ENCODE results near the gene WDR83. TPM values are rescaled to one million over a fixed set of nuclear protein-coding genes. Genes with fewer than 3 reads are reported as not detected.

The WDR83 gene
- total and polyA plus RNA-seq, 2 donors = 5.1 to 17.5 TPM

GRCh38 chr19:12722566-12723380 lies 56.2 kb downstream of the WDR83 start:
- peaks cover 1% of the 10 kb centered on the region for H3K4me1 ChIP-seq (ENCODE audit: insufficient read depth)
- peak overlapping the region; percentile 90 for H3K4me3 ChIP-seq (ENCODE audit: low read depth, low read length)
- peak; percentile 95 for DNase-seq (ENCODE audit: extremely low spot score)
- 1% methylated on average over 32 of the region's 32 CpGs for WGBS
- no peak overlapping the region for H3K27ac ChIP-seq (ENCODE audit: low read depth)
- H3K36me3 ChIP-seq (ENCODE audit: insufficient read depth) = no peaks in the 10 kb centered on the region

- H3K27ac ChIP-seq (ENCODE audit: low read depth) = no peak overlapping the region
- H3K4me3 ChIP-seq (ENCODE audit: low read depth, low read length) = peak overlapping the region; percentile 23
- H3K36me3 ChIP-seq (ENCODE audit: insufficient read depth) = no peaks in the 10 kb centered on the region
- WGBS = 2% methylated on average over 7 of the region's 7 CpGs
- H3K4me1 ChIP-seq (ENCODE audit: insufficient read depth) = peaks cover 1% of the 10 kb centered on the region
- DNase-seq (ENCODE audit: extremely low spot score) = no peak
Measured at GRCh38 chr19:12723381-12723640, 56.7 kb downstream of the WDR83 start.

GRCh38 chr19:12723641-12724426 lies 57.2 kb downstream of the WDR83 start, which contains the start of gene TNPO2:
TSS of gene TNPO2 (minus strand) at chr19:12723932. CDS start at chr19:12720977, 2,955 bp downstream.
- no peak for DNase-seq (ENCODE audit: extremely low spot score)
- WGBS = 3% methylated on average over 28 of the region's 28 CpGs

More at GRCh38 chr19:12723641-12724426, 57.2 kb downstream of the WDR83 start, which contains the start of gene TNPO2:
- Histone ChIP-seq H3K4me1 (ENCODE audit: insufficient read depth) (peaks cover 1% of the 10 kb centered on the region), H3K36me3 (ENCODE audit: insufficient read depth) (no peaks in the 10 kb centered on the region), H3K4me3 (ENCODE audit: low read depth, low read length) (peak within 1 kb of the TSS; percentile 23), H3K27ac (ENCODE audit: low read depth) (no peak within 1 kb of the TSS)

Small RNAs within 50 kb of the gene (small RNA-seq; reads per million reads assigned to genes)
- 136 reads per million, percentile 97 among the genes with 10 or more reads in this experiment for gene SNORD41

Other genes starting within 250 kb of the WDR83 start
- gene ZNF443, start 225.8 kb upstream of the WDR83 start, total RNA-seq = 12.8 TPM
- 2.7 TPM for gene ZNF443, start 225.8 kb upstream of the WDR83 start, polyA plus RNA-seq
- 16.1 TPM for gene ZNF709, start 182.0 kb upstream of the WDR83 start, total RNA-seq
- 1.1 TPM for gene ZNF709, start 182.0 kb upstream of the WDR83 start, polyA plus RNA-seq
- gene ZNF564, start 115.3 kb upstream of the WDR83 start, total RNA-seq = 25.0 TPM
- gene ZNF564, start 115.3 kb upstream of the WDR83 start, polyA plus RNA-seq = 6.6 TPM
- gene ZNF490, start 56.0 kb upstream of the WDR83 start, total RNA-seq = 9.0 TPM
- 1.0 TPM for gene ZNF490, start 56.0 kb upstream of the WDR83 start, polyA plus RNA-seq
- 38.3 TPM for gene ZNF791, start 55.9 kb upstream of the WDR83 start, total RNA-seq
- 12.0 TPM for gene ZNF791, start 55.9 kb upstream of the WDR83 start, polyA plus RNA-seq
- 31.1 TPM for gene MAN2B1, start 65 bp upstream of the WDR83 start, total RNA-seq
- gene MAN2B1, start 65 bp upstream of the WDR83 start, polyA plus RNA-seq = 60.0 TPM
- gene DHPS, start 15.1 kb downstream of the WDR83 start, total RNA-seq = 29.9 TPM
- gene DHPS, start 15.1 kb downstream of the WDR83 start, polyA plus RNA-seq = 99.0 TPM
- not detected for gene GNG14, start 21.2 kb downstream of the WDR83 start, total RNA-seq
- gene GNG14, start 21.2 kb downstream of the WDR83 start, polyA plus RNA-seq = not detected
- 2.6 TPM for gene FBXW9, start 29.8 kb downstream of the WDR83 start, total RNA-seq
- 8.9 TPM for gene FBXW9, start 29.8 kb downstream of the WDR83 start, polyA plus RNA-seq
- gene TNPO2, start 57.1 kb downstream of the WDR83 start, total RNA-seq = 35.4 TPM
- 50.7 TPM for gene TNPO2, start 57.1 kb downstream of the WDR83 start, polyA plus RNA-seq
- 59.5 TPM for gene TRIR, start 67.9 kb downstream of the WDR83 start, total RNA-seq
- 285 TPM for gene TRIR, start 67.9 kb downstream of the WDR83 start, polyA plus RNA-seq
- 22.7 TPM for gene GET3, start 70.7 kb downstream of the WDR83 start, total RNA-seq
- 84.4 TPM for gene GET3, start 70.7 kb downstream of the WDR83 start, polyA plus RNA-seq
- not detected for gene BEST2, start 85.0 kb downstream of the WDR83 start, total RNA-seq
- gene BEST2, start 85.0 kb downstream of the WDR83 start, polyA plus RNA-seq = not detected
- 30.2 TPM for gene HOOK2, start 108.7 kb downstream of the WDR83 start, total RNA-seq
- gene HOOK2, start 108.7 kb downstream of the WDR83 start, polyA plus RNA-seq = 28.4 TPM
- gene JUNB, start 124.7 kb downstream of the WDR83 start, total RNA-seq = 107 TPM
- 545 TPM for gene JUNB, start 124.7 kb downstream of the WDR83 start, polyA plus RNA-seq
- gene PRDX2, start 135.0 kb downstream of the WDR83 start, total RNA-seq = 74.2 TPM
- 245 TPM for gene PRDX2, start 135.0 kb downstream of the WDR83 start, polyA plus RNA-seq
- gene THSD8, start 135.3 kb downstream of the WDR83 start, total RNA-seq = not detected
- not detected for gene THSD8, start 135.3 kb downstream of the WDR83 start, polyA plus RNA-seq
- gene RNASEH2A, start 139.8 kb downstream of the WDR83 start, total RNA-seq = 9.5 TPM
- gene RNASEH2A, start 139.8 kb downstream of the WDR83 start, polyA plus RNA-seq = 12.8 TPM
- not detected for gene RTBDN, start 167.8 kb downstream of the WDR83 start, total RNA-seq
- 0.65 TPM for gene RTBDN, start 167.8 kb downstream of the WDR83 start, polyA plus RNA-seq
- 0.74 TPM for gene MAST1, start 171.7 kb downstream of the WDR83 start, total RNA-seq
- 1.1 TPM for gene MAST1, start 171.7 kb downstream of the WDR83 start, polyA plus RNA-seq
- gene DNASE2, start 214.6 kb downstream of the WDR83 start, total RNA-seq = 10.6 TPM
- gene DNASE2, start 214.6 kb downstream of the WDR83 start, polyA plus RNA-seq = 58.9 TPM
- 0.26 TPM for gene KLF1, start 220.4 kb downstream of the WDR83 start, total RNA-seq
- gene KLF1, start 220.4 kb downstream of the WDR83 start, polyA plus RNA-seq = 0.08 TPM
- gene GCDH, start 224.4 kb downstream of the WDR83 start, total RNA-seq = 13.8 TPM
- gene GCDH, start 224.4 kb downstream of the WDR83 start, polyA plus RNA-seq = 54.5 TPM

Data from urinary bladder (tissue), 4 donors.